H7 (cell line): ENCODE data around the gene HES2. TPM values are rescaled to one million over a fixed set of nuclear protein-coding genes. Genes with fewer than 3 reads are reported as not detected.
"Not testable (repeated sequence)": the region's sequence is repeated elsewhere in the genome, so short reads cannot be mapped to it uniquely, and the experiment has no call there.

Experiments used
- DNase-seq: peaks from one replicate; pipeline ENCODE4 v3.0.0; 2012
- H3K27me3 ChIP-seq: 2 replicates; pipeline ENCODE4 v1.6.0; 2011; ENCODE audit warnings: mild to moderate bottlenecking, low read length; ENCODE audit not compliant: control insufficient read depth, insufficient read depth
- H3K36me3 ChIP-seq: replicated peaks from 2 replicates; pipeline ENCODE4 v1.5.1; 2011; ENCODE audit warnings: low read length; ENCODE audit not compliant: control insufficient read depth, insufficient read depth
- H3K4me3 ChIP-seq: 2 replicates; pipeline ENCODE4 v1.5.1; 2011; ENCODE audit warnings: low read depth, mild to moderate bottlenecking, control low read depth, low read length, moderate library complexity; ENCODE audit not compliant: insufficient read depth
- total RNA-seq: library from RNA; depleted of rRNA; stranded (reverse); fragments of >200 nt; shearing (Covaris generic); gene quantifications from 2 replicates; pipeline ENCODE4 v1.2.3, GENCODE V29; 2014; rRNA removed

Gene HES2
- total RNA-seq, 1 experiment from 2014 or later = 0.62 TPM

GRCh38 chr1:6384135-6384534, 35.6 kb downstream of the HES2 start:
- no peak for DNase-seq
- no peaks in the 10 kb centered on the region for H3K36me3 ChIP-seq
- no peaks in the 10 kb centered on the region for H3K27me3 ChIP-seq
- no peak overlapping the region for H3K4me3 ChIP-seq

GRCh38 chr1:6380037-6380436, 39.7 kb downstream of the HES2 start:
- H3K27me3 ChIP-seq = no peaks in the 10 kb centered on the region
- no peak for DNase-seq
- H3K36me3 ChIP-seq = no peaks in the 10 kb centered on the region
- no peak overlapping the region for H3K4me3 ChIP-seq

GRCh38 chr1:6378096-6378746, 41.5 kb downstream of the HES2 start:
- peak; percentile 83 for DNase-seq
- Histone ChIP-seq H3K27me3 (no peaks in the 10 kb centered on the region), H3K36me3 (no peaks in the 10 kb centered on the region), H3K4me3 (no peak overlapping the region)

GRCh38 chr1:6373961-6374720, 45.6 kb downstream of the HES2 start:
- H3K36me3 ChIP-seq = no peaks in the 10 kb centered on the region
- no peak for DNase-seq
- H3K27me3 ChIP-seq = no peaks in the 10 kb centered on the region
- H3K4me3 ChIP-seq = no peak overlapping the region

GRCh38 chr1:6372236-6372635, 47.5 kb downstream of the HES2 start:
- not testable (repeated sequence) for DNase-seq, H3K27me3 ChIP-seq, H3K4me3 ChIP-seq, H3K36me3 ChIP-seq

GRCh38 chr1:6370006-6370405, 49.7 kb downstream of the HES2 start:
- Histone ChIP-seq H3K27me3 (no peaks in the 10 kb centered on the region), H3K4me3 (no peak overlapping the region), H3K36me3 (no peaks in the 10 kb centered on the region; the same call in 1 of the 2 replicates)
- no peak for DNase-seq

- H3K4me3 ChIP-seq = no peak overlapping the region
- no peak for DNase-seq
- H3K36me3 ChIP-seq = no peaks in the 10 kb centered on the region; the same call in 1 of the 2 replicates
- H3K27me3 ChIP-seq = no peaks in the 10 kb centered on the region
Observed at GRCh38 chr1:6367381-6368012, 52.2 kb downstream of the HES2 start.

- H3K27me3 ChIP-seq = no peaks in the 10 kb centered on the region
- DNase-seq = no peak
- H3K36me3 ChIP-seq = no peaks in the 10 kb centered on the region; the same call in 1 of the 2 replicates
- H3K4me3 ChIP-seq = no peak overlapping the region
Observed at GRCh38 chr1:6365047-6365446, 54.7 kb downstream of the HES2 start.

GRCh38 chr1:6363085-6363884, 56.4 kb downstream of the HES2 start:
- H3K27me3 ChIP-seq, H3K4me3 ChIP-seq, H3K36me3 ChIP-seq, DNase-seq: not testable (repeated sequence)

Other genes starting within 250 kb of the HES2 start
- gene CHD5, start 239.6 kb downstream of the HES2 start, total RNA-seq = 0.78 and 0.83 TPM in 2 replicates
- gene RPL22, start 220.3 kb downstream of the HES2 start, total RNA-seq = 237 and 308 TPM in 2 replicates
- gene RNF207, start 213.8 kb downstream of the HES2 start, total RNA-seq = 6.8 and 25.3 TPM in 2 replicates
- gene ICMT, start 184.0 kb downstream of the HES2 start, total RNA-seq = 195 and 196 TPM in 2 replicates
- gene HES3, start 175.7 kb downstream of the HES2 start, total RNA-seq = 28.2 and 38.8 TPM in 2 replicates
- 15.6 and 25.2 TPM in 2 replicates for gene GPR153, start 158.8 kb downstream of the HES2 start, total RNA-seq
- 68.9 and 76.3 TPM in 2 replicates for gene ACOT7, start 26.2 kb downstream of the HES2 start, total RNA-seq
- gene ESPN, start 4.9 kb upstream of the HES2 start, total RNA-seq = 8.7 and 9.3 TPM in 2 replicates
- gene TNFRSF25, start 46.3 kb upstream of the HES2 start, total RNA-seq = 5.4 and 15.7 TPM in 2 replicates
- gene PLEKHG5, start 71.7 kb upstream of the HES2 start, total RNA-seq = 17.2 and 27.4 TPM in 2 replicates
- gene NOL9, start 134.6 kb upstream of the HES2 start, total RNA-seq = 32.7 and 37.2 TPM in 2 replicates
- gene TAS1R1, start 135.4 kb upstream of the HES2 start, total RNA-seq = 0.10 and 0.15 TPM in 2 replicates
- gene ZBTB48, start 160.1 kb upstream of the HES2 start, total RNA-seq = 40.3 and 40.4 TPM in 2 replicates
- gene KLHL21, start 182.9 kb upstream of the HES2 start, total RNA-seq = 35.0 and 41.1 TPM in 2 replicates
- gene PHF13, start 193.8 kb upstream of the HES2 start, total RNA-seq = 36.6 and 44.5 TPM in 2 replicates
- gene THAP3, start 204.9 kb upstream of the HES2 start, total RNA-seq = 47.7 and 62.9 TPM in 2 replicates